Measurements from ENCODE around the gene DTD1. TPM values are rescaled to one million over a fixed set of nuclear protein-coding genes. Genes with fewer than 3 reads are reported as not detected.

Gene DTD1
- total RNA-seq, 1 experiment from 2014 or later = 109 TPM

DNA sequence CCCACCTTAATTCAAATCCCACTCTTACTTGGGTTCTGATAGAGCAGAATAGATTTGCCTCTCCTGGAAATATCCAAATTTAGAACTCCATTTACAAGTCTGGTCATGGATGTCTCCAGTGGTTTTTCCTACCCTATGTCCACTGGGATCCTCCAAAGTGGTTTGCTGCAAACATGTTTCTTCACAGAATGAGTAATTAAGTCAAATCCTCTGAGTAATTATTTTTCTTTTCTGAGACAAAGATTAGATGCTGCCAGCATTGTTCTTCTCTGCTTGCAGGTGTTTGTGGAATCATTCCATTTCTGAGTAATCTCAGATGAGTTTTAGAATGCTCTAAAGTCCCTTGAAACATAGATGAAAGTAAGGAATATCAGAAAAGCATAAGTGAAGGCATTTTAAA is 21.9 kb downstream of the DTD1 start:
- ChIA-PET POLR2A (no interaction called here), CTCF (interaction anchor here (0.7 kb wide), 1 partner anchor 586 kb away, joined by 3 read pairs; no protein-coding TSS in a partner anchor)
- H3K27ac Mint-ChIP-seq (ENCODE audit: unreplicated experiment) = no peak overlapping the region
- TF ChIP-seq, protein P1, sequence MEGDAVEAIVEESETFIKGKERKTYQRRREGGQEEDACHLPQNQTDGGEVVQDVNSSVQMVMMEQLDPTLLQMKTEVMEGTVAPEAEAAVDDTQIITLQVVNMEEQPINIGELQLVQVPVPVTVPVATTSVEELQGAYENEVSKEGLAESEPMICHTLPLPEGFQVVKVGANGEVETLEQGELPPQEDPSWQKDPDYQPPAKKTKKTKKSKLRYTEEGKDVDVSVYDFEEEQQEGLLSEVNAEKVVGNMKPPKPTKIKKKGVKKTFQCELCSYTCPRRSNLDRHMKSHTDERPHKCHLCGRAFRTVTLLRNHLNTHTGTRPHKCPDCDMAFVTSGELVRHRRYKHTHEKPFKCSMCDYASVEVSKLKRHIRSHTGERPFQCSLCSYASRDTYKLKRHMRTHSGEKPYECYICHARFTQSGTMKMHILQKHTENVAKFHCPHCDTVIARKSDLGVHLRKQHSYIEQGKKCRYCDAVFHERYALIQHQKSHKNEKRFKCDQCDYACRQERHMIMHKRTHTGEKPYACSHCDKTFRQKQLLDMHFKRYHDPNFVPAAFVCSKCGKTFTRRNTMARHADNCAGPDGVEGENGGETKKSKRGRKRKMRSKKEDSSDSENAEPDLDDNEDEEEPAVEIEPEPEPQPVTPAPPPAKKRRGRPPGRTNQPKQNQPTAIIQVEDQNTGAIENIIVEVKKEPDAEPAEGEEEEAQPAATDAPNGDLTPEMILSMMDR (IDR thresholded peaks at IDR 0.05; ENCODE audit: insufficient read depth in 1 of 2, low read depth in 1 of 2, low read length in 1 of 2, severe bottlenecking in 1 of 2, unreplicated experiment in 1 of 2) = no peak
- H3K4me1 Mint-ChIP-seq (ENCODE audit: low read depth, unreplicated experiment) = no peaks in the 10 kb centered on the region
- intact Hi-C loops (cut with micrococcal nuclease; ENCODE audit: unreplicated experiment) = no loop called here
- DNase-seq = no peak
- H3K36me3 Mint-ChIP-seq (ENCODE audit: insufficient read depth, unreplicated experiment) = peaks cover 4% of the 10 kb centered on the region
- H3K27me3 ChIP-seq (replicated peaks; ENCODE audit: control insufficient read depth, insufficient read depth, low read length) = no peaks in the 10 kb centered on the region
- H3K4me3 Mint-ChIP-seq (ENCODE audit: unreplicated experiment) = no peak overlapping the region
- no peaks in the 10 kb centered on the region for H3K27me3 Mint-ChIP-seq (ENCODE audit: insufficient read depth, unreplicated experiment)
- H3K9me3 ChIP-seq = no peaks in the 10 kb centered on the region
- no peaks in the 10 kb centered on the region; the same call in 1 of the 2 replicates for H3K36me3 ChIP-seq (ENCODE audit: control insufficient read depth, insufficient read depth, low read length)
- no peaks in the 10 kb centered on the region for H3K9me3 Mint-ChIP-seq (ENCODE audit: unreplicated experiment)
- H3K4me3 ChIP-seq (ENCODE audit: low read depth, low read length) = no peak overlapping the region
- no TSS peak for BruUV-seq (replicated peaks)
- no peaks in the 10 kb centered on the region for H3K4me1 ChIP-seq

DNA sequence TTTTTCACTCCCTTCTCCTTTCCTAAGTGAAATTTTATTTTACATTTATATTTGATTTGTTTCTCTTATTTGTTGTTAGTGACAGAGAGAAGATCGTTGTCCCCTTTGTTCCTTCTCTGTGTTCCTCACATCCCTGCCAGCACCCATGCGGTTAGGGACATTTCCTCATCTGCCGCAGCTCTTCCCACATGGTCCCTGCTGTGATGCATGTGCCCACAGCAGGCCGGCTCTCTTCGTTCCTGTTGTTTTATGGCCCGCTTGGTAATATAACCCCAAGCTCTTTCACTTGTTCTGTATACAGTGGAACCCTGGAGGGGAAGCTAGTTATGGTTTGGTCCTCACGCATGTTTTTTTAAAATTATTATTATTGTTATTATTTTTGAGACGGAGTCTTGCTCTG is 23.6 kb downstream of the DTD1 start:
- TF ChIP-seq, protein P1 (IDR thresholded peaks at IDR 0.05; ENCODE audit: insufficient read depth in 1 of 2, low read depth in 1 of 2, low read length in 1 of 2, severe bottlenecking in 1 of 2, unreplicated experiment in 1 of 2) = no peak
- intact Hi-C loops (cut with micrococcal nuclease; ENCODE audit: unreplicated experiment) = no loop called here
- peaks cover 4% of the 10 kb centered on the region for H3K36me3 Mint-ChIP-seq (ENCODE audit: insufficient read depth, unreplicated experiment)
- no peaks in the 10 kb centered on the region for H3K4me1 Mint-ChIP-seq (ENCODE audit: low read depth, unreplicated experiment)
- ChIA-PET POLR2A (no interaction called here), CTCF (interaction anchor here (0.6 kb wide), 1 partner anchor 107 kb away, joined by 3 read pairs; no protein-coding TSS in a partner anchor)
- no peak for DNase-seq
- Histone ChIP-seq H3K36me3 (ENCODE audit: control insufficient read depth, insufficient read depth, low read length) (no peaks in the 10 kb centered on the region; the same call in 1 of the 2 replicates), H3K27me3 (replicated peaks; ENCODE audit: control insufficient read depth, insufficient read depth, low read length) (no peaks in the 10 kb centered on the region), H3K4me1 (no peaks in the 10 kb centered on the region), H3K4me3 (ENCODE audit: low read depth, low read length) (no peak overlapping the region), H3K9me3 (no peaks in the 10 kb centered on the region)
- H3K27me3 Mint-ChIP-seq (ENCODE audit: insufficient read depth, unreplicated experiment) = no peaks in the 10 kb centered on the region
- BruUV-seq (replicated peaks) = no TSS peak
- H3K27ac Mint-ChIP-seq (ENCODE audit: unreplicated experiment) = no peak overlapping the region
- H3K4me3 Mint-ChIP-seq (ENCODE audit: unreplicated experiment) = no peak overlapping the region
- H3K9me3 Mint-ChIP-seq (ENCODE audit: unreplicated experiment) = no peaks in the 10 kb centered on the region

DNA sequence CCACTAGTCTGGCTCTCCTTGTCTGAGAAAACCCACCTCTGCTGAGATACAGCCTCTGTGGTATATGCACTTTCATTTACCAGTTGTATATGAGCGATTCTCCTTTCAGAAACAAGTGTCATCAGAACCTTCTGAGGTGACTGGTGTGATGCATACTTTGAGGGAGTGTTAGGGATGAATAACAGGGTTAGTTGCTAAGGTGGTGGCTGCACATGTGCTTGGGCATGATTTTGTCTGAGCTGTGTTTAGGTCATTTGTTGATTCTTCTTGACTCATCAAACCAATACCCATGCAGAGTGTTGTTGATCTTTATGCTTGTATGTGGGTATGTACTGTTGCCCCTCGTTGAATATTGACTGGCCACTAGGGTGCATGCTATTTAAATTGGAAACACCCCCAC is 25.7 kb downstream of the DTD1 start:
- H3K4me3 ChIP-seq (ENCODE audit: low read depth, low read length) = no peak overlapping the region
- TF ChIP-seq, protein P1 (IDR thresholded peaks at IDR 0.05; ENCODE audit: insufficient read depth in 1 of 2, low read depth in 1 of 2, low read length in 1 of 2, severe bottlenecking in 1 of 2, unreplicated experiment in 1 of 2) = no peak
- no peaks in the 10 kb centered on the region for H3K9me3 Mint-ChIP-seq (ENCODE audit: unreplicated experiment)
- no peak overlapping the region for H3K27ac Mint-ChIP-seq (ENCODE audit: unreplicated experiment)
- intact Hi-C loops (cut with micrococcal nuclease; ENCODE audit: unreplicated experiment) = no loop called here
- no peaks in the 10 kb centered on the region; the same call in 1 of the 2 replicates for H3K36me3 ChIP-seq (ENCODE audit: control insufficient read depth, insufficient read depth, low read length)
- H3K36me3 Mint-ChIP-seq (ENCODE audit: insufficient read depth, unreplicated experiment) = peaks cover 4% of the 10 kb centered on the region
- H3K4me3 Mint-ChIP-seq (ENCODE audit: unreplicated experiment) = no peak overlapping the region
- no peaks in the 10 kb centered on the region for H3K4me1 ChIP-seq
- ChIA-PET CTCF (no interaction called here), POLR2A (no interaction called here)
- BruUV-seq (replicated peaks) = no TSS peak
- H3K27me3 Mint-ChIP-seq (ENCODE audit: insufficient read depth, unreplicated experiment) = no peaks in the 10 kb centered on the region
- H3K4me1 Mint-ChIP-seq (ENCODE audit: low read depth, unreplicated experiment) = no peaks in the 10 kb centered on the region
- H3K9me3 ChIP-seq = peaks cover 5% of the 10 kb centered on the region
- H3K27me3 ChIP-seq (replicated peaks; ENCODE audit: control insufficient read depth, insufficient read depth, low read length) = no peaks in the 10 kb centered on the region
- no peak for DNase-seq

Data from Caco-2 (cell line).